Gastroesophageal sphincter (tissue), 4 donors: Measurements from ENCODE around the gene DNAJB12. TPM values are rescaled to one million over a fixed set of nuclear protein-coding genes. Genes with fewer than 3 reads are reported as not detected.
A peak's percentile ranks its signal among the peaks of the same experiment; 100 is the strongest.

Source experiments
- ATAC-seq: fragments of 150-250 bp; one replicate; pipeline ENCODE4 v1.9.1; 2016; ENCODE audit warnings: mild to moderate bottlenecking, moderate library complexity
- H3K27ac ChIP-seq, 4 donors: fragments of 200-600 bp; sonication (generic) in 3 of 4; 1 replicate in 3 of 4; 2 replicates in 1 of 4; pipeline ENCODE4 v1.5.1; 2016 to 2019
- H3K27me3 ChIP-seq: fragments of 200-600 bp; sonication (generic); one replicate; pipeline ENCODE4 v1.5.1; 2019
- H3K36me3 ChIP-seq, 2 donors: fragments of 200-600 bp; sonication (generic); one replicate each; pipeline ENCODE4 v1.5.1; 2019; ENCODE audit warnings: control low read depth in 1 of 2
- H3K4me1 ChIP-seq, 3 donors: fragments of 200-600 bp; sonication (generic); 1 replicate in 2 of 3; 2 replicates in 1 of 3; pipeline ENCODE4 v1.5.1; 2016 to 2019; ENCODE audit warnings: control low read depth in 2 of 3
- H3K4me3 ChIP-seq, 2 donors: fragments of 200-600 bp; sonication (generic); one replicate each; pipeline ENCODE4 v1.5.1; 2019; ENCODE audit warnings: mild to moderate bottlenecking in 1 of 2, moderate library complexity in 1 of 2
- H3K9me3 ChIP-seq, 3 donors: fragments of 200-600 bp; sonication (generic); one replicate each; pipeline ENCODE4 v1.5.1; 2017 to 2019; ENCODE audit warnings: control low read depth in 2 of 3
- EP300 ChIP-seq: sonication (generic); formaldehyde crosslinking; IDR thresholded peaks from one replicate; pipeline ENCODE4 v1.6.1; 2017; ENCODE audit warnings: antibody characterized with exemption, mild to moderate bottlenecking
- POLR2A ChIP-seq, 2 donors: fragments of 450-650 bp; IDR thresholded peaks; one replicate each; pipeline ENCODE4 v1.6.1; 2017; ENCODE audit warnings: antibody characterized with exemption in 2 of 2, mild to moderate bottlenecking in 2 of 2, moderate library complexity in 1 of 2
- POLR2AphosphoS5 ChIP-seq: sonication (generic); formaldehyde crosslinking; IDR thresholded peaks from one replicate; pipeline ENCODE4 v1.6.1; 2017; ENCODE audit warnings: antibody characterized with exemption
- WGBS, 2 donors: methylation state at CpG; one replicate each; pipeline ENCODE4 v1.1.5; 2018; ENCODE audit warnings: low coverage in 1 of 2; 5-methylcytosine and 5-hydroxymethylcytosine counted together
- total RNA-seq, 4 donors: library from RNA; depleted of rRNA; stranded (reverse); fragments of >200 nt; gene quantifications; one replicate each; pipeline ENCODE4 v1.1.0, GENCODE V29; 2016
- TF ChIP-seq, protein P1 (sequence below), 4 experiments: fragments of 200-600 bp in 2 of 4; fragments of 450-650 bp in 2 of 4; sonication (generic) in 1 of 4; IDR thresholded peaks; one replicate each; pipeline ENCODE4 v1.5.1; 2017 to 2019; ENCODE audit warnings: antibody characterized with exemption in 4 of 4, mild to moderate bottlenecking in 2 of 4, moderate library complexity in 2 of 4

The DNAJB12 gene
- total RNA-seq, 4 donors from 2014 or later = 28.6 to 43.0 (median 33.4) TPM

DNA sequence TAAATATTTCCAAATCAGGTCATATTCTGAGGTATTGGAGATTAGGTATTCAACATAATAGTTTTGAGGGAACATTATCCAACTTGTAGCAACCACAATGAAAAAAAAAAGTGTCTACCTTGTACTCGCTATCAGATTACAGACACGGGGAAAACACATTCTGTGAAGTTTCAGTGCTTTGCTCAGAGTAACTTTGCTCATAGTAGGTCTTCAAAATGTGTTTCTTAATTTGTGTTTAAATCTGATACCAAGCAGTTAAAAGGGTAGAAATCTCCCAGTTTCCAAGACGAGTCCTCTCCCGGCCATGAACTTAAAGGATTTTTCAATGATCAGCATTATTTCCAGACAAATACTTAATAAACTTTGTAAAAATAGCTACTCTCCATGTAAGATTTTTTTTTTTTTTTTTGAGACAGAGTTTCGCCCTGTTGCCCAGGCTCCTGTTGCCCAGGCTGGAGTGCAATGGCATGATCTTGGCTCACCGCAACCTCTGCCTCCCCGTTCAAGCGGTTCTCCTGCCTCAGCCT lies 41.8 kb downstream of the DNAJB12 start:
- Histone ChIP-seq H3K4me1 (peaks cover 14 to 68% (median 47%) of the 10 kb centered on the region in 3 donors), H3K36me3 (no peaks in the 10 kb centered on the region), H3K9me3 (no peaks in the 10 kb centered on the region), H3K4me3 (no peak overlapping the region), H3K27me3 (no peaks in the 10 kb centered on the region), H3K27ac (no peak overlapping the region)
- TF ChIP-seq POLR2AphosphoS5 (no peak), POLR2A (IDR thresholded peaks at IDR 0.05) (no peak), EP300 (no peak)
- TF ChIP-seq, protein P1, sequence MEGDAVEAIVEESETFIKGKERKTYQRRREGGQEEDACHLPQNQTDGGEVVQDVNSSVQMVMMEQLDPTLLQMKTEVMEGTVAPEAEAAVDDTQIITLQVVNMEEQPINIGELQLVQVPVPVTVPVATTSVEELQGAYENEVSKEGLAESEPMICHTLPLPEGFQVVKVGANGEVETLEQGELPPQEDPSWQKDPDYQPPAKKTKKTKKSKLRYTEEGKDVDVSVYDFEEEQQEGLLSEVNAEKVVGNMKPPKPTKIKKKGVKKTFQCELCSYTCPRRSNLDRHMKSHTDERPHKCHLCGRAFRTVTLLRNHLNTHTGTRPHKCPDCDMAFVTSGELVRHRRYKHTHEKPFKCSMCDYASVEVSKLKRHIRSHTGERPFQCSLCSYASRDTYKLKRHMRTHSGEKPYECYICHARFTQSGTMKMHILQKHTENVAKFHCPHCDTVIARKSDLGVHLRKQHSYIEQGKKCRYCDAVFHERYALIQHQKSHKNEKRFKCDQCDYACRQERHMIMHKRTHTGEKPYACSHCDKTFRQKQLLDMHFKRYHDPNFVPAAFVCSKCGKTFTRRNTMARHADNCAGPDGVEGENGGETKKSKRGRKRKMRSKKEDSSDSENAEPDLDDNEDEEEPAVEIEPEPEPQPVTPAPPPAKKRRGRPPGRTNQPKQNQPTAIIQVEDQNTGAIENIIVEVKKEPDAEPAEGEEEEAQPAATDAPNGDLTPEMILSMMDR (IDR thresholded peaks at IDR 0.05) = no peak
- ATAC-seq = no peak
- WGBS, 2 donors = 90 to 93% methylated on average over 8 of the region's 8 CpGs

DNA sequence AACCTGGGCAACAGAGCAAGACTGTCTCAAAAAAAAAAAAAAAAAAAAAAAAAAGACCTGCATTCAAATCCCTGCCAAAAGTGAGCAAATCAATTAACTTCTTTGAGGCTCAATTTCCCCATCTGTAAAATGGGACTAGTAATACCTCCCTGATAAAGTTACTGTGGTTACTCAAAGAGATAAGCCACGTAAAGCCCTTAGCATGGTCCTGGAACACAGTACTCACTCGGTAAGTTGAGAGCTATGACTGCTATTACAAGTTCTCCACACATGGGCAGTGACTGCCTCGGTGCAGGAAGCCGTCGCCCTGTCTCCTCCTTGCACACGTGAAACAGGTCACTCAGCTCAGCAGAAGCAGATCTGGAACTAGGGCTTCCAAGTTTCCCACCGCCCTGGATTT lies 43.1 kb downstream of the DNAJB12 start:
- no peak overlapping the region for H3K4me3 ChIP-seq
- H3K9me3 ChIP-seq = no peaks in the 10 kb centered on the region
- H3K4me1 ChIP-seq = peaks cover 14 to 58% (median 42%) of the 10 kb centered on the region in 3 donors
- H3K27ac ChIP-seq = no peak overlapping the region
- no peaks in the 10 kb centered on the region for H3K27me3 ChIP-seq
- no peak for ATAC-seq
- WGBS, 2 donors = 86 to 93% methylated on average over 5 to 7 of the region's 7 CpGs
- H3K36me3 ChIP-seq = no peaks in the 10 kb centered on the region
- no peak for TF ChIP-seq EP300
- no peak for TF ChIP-seq POLR2A (IDR thresholded peaks at IDR 0.05)
- no peak for TF ChIP-seq POLR2AphosphoS5

DNA sequence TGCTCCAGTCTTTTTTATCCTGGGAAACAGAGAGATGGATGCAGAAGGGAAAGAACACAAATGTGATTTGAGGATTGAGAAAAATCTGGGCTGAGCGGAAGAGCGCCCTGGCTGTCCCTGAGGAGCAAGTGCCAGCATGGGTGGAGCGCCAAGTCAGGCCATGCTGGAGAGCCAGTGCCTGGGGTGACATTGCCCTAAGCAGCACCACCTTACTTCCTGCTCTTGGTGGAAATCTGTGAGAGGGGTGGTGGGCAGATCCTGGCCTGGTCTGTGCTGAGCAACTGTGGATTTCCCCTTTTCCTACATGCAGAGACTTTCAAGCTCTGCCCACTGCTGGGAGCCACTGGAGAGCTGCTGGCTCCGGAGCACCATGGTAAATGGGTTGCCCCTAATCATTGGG lies 44.1 kb downstream of the DNAJB12 start:
- no peak overlapping the region for H3K27ac ChIP-seq
- no peak for ATAC-seq

DNA sequence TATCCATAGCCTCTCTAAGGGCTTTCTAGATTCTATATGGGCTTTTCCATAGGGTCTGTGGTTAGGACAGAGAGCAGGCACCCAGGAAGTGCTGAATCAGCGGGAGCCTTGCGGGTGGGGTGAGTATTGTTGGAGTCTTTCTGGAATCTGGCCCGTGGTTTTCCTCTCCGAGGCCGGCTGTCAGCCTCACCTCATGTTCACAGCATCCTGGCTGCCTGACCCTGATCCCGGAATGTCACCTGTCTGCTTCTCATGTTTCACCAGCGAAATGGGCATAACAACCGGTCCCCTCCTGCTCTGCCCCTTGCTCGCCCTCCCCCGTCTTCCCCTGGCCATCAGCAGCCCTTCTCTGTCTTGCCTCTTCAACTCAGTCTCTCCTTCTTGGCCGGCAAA lies 44.5 kb downstream of the DNAJB12 start:
- Histone ChIP-seq H3K9me3 (no peaks in the 10 kb centered on the region), H3K4me3 (no peak overlapping the region), H3K27ac (peak overlapping the region in 1 of 4 donors; percentile 59), H3K27me3 (no peaks in the 10 kb centered on the region), H3K36me3 (no peaks in the 10 kb centered on the region), H3K4me1 (peaks cover 3 to 44% (median 28%) of the 10 kb centered on the region in 3 donors)
- ATAC-seq = no peak
- 49 to 58% methylated on average over 8 to 9 of the region's 11 CpGs for WGBS, 2 donors
- TF ChIP-seq, protein P1 (IDR thresholded peaks at IDR 0.05) = no peak
- no peak for TF ChIP-seq EP300
- no peak for TF ChIP-seq POLR2A (IDR thresholded peaks at IDR 0.05)
- no peak for TF ChIP-seq POLR2AphosphoS5

More for the DNA sequence above, 44.1 kb downstream of the DNAJB12 start:
- H3K9me3 ChIP-seq = no peaks in the 10 kb centered on the region
- no peaks in the 10 kb centered on the region for H3K27me3 ChIP-seq
- WGBS, 2 donors = 100% methylated on average over 4 of the region's 4 CpGs; no CpG with 5 or more reads in 1 of the 2 donors
- H3K36me3 ChIP-seq = no peaks in the 10 kb centered on the region
- no peak for TF ChIP-seq POLR2A (IDR thresholded peaks at IDR 0.05)
- TF ChIP-seq, protein P1 (IDR thresholded peaks at IDR 0.05) = no peak
- peaks cover 6 to 48% (median 31%) of the 10 kb centered on the region in 3 donors for H3K4me1 ChIP-seq
- no peak overlapping the region for H3K4me3 ChIP-seq

DNA sequence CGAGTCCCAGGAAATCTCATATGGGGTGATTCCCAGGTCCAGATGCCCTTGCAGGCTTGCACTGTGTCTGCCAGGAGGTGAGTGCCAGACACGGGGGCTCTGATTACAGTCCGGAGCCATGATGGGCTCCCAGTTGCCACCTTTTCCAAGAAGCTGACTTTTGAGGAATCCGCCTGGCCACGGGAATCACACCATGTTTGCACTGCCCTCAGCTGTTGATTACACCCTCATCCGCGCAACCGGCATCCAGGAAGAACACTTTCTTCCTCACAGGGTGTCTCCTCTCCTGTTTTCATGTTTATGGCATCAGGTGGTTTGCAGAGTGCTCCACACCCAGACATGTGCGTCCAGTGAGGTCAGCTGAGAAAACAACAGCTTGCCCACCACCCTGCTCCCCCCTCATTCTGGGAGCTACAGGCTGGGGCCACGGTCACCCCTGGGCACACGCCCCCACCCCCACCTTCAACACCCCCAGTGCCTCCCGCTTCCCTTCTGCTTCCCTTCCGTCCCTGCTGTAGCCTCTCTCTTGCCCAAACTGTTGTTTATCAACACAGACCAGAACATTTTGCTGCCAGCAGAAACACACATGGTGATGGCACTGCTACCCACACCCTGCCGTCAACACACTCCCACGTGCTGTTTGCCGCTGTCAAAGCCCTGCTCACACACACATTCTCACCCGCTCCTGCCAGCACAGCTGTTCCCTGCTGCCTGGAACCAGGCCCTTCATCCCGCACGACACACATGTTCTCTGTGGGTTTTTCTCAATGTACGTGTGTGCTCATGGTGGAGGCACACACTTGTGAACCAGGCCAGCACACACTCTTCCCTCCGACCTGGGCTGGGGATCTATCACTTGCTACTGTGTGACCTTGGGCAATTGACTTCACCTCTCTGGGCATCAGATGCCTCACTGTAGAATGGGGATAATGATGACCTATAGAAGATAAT lies 45.2 kb downstream of the DNAJB12 start:
- Histone ChIP-seq H3K4me1 (peaks cover 0 to 37% (median 24%) of the 10 kb centered on the region in 3 donors), H3K27ac (peak overlapping the region in 3 of 4 donors; percentile 11 to 59 (median 55)), H3K9me3 (no peaks in the 10 kb centered on the region), H3K4me3 (no peak overlapping the region), H3K36me3 (no peaks in the 10 kb centered on the region), H3K27me3 (no peaks in the 10 kb centered on the region)
- TF ChIP-seq, protein P1 (IDR thresholded peaks at IDR 0.05) = no peak
- peak; percentile 11 for TF ChIP-seq POLR2AphosphoS5
- WGBS, 2 donors = 65 to 89% methylated on average over 10 to 19 of the region's 21 CpGs
- ATAC-seq = peak; percentile 66
